Measurements from ENCODE around the gene EIF2S2.

EIF2S2 gene

DNA sequence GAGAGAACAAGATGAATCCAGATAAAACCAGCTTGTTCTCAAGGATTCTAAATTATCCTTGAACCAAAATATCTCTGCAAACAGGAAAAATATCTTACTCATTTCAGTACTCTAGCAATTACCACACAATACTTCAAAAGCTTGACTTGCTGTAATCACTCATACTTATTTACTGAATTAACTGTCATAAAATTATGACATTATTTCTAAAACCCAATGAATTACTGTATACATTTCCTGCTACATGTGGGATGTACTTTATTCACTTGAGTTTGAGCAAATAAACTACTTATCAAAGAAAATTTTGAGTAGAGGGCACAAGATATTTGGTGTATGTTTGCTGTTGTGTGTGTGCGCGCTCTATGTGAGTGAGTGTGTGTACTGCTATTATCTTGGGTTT is 9.7 kb downstream of the EIF2S2 start:
- Histone ChIP-seq H4K20me1 (ENCODE audit: low read depth, low read length) (peaks cover 42% of the 10 kb centered on the region), H3K9me2 (replicated peaks; ENCODE audit: insufficient read depth, low read length) (no peaks in the 10 kb centered on the region), H3K9ac (ENCODE audit: low read length) (no peak overlapping the region), H3K36me3 (ENCODE audit: low read length) (peaks cover 75% of the 10 kb centered on the region), H3K4me2 (ENCODE audit: low read depth, low read length, poor library complexity, severe bottlenecking) (no peak overlapping the region), H3K27me3 (ENCODE audit: low read length) (no peaks in the 10 kb centered on the region), H3K4me3 (ENCODE audit: insufficient read depth, low read length, poor library complexity, severe bottlenecking) (no peak overlapping the region), H3F3A (ENCODE audit: insufficient read depth) (peaks cover 10% of the 10 kb centered on the region), H3K27ac (ENCODE audit: low read depth, low read length) (no peak overlapping the region), H3K79me2 (ENCODE audit: insufficient read depth, low read length) (peaks cover 69% of the 10 kb centered on the region), H2AFZ (ENCODE audit: low read depth, low read length, severe bottlenecking) (no peak overlapping the region), H3K9me3 (ENCODE audit: insufficient read depth, low read length) (no peaks in the 10 kb centered on the region)
- TF ChIP-seq, protein P1, sequence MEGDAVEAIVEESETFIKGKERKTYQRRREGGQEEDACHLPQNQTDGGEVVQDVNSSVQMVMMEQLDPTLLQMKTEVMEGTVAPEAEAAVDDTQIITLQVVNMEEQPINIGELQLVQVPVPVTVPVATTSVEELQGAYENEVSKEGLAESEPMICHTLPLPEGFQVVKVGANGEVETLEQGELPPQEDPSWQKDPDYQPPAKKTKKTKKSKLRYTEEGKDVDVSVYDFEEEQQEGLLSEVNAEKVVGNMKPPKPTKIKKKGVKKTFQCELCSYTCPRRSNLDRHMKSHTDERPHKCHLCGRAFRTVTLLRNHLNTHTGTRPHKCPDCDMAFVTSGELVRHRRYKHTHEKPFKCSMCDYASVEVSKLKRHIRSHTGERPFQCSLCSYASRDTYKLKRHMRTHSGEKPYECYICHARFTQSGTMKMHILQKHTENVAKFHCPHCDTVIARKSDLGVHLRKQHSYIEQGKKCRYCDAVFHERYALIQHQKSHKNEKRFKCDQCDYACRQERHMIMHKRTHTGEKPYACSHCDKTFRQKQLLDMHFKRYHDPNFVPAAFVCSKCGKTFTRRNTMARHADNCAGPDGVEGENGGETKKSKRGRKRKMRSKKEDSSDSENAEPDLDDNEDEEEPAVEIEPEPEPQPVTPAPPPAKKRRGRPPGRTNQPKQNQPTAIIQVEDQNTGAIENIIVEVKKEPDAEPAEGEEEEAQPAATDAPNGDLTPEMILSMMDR (IDR thresholded peaks at IDR 0.05; ENCODE audit: insufficient read depth, low read length, poor library complexity, severe bottlenecking): no peak
- no peak for TF ChIP-seq EZH2phosphoT487 (conservative IDR thresholded peaks at IDR 0.05; ENCODE audit: low read length)

DNA sequence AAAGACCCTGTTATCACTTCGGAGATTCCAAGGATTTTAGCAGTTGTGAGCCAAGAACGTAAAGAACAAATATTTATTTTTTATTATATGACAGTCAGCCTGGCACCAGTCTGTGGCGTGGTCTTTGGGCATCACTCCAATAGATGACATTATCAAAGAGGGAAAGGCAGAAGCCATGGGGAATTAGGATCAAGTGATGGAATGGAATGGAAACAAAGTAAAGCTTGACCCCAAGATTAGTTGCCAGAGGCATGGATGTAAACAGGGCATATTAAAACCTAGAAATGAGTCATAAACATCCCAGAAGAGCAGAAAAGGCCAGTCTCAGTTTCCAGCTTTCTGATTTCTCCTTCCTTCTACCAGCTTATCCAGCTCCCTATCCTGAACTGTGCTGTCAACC is 11.5 kb downstream of the EIF2S2 start:
- Histone ChIP-seq H3K27me3 (ENCODE audit: low read length) (no peaks in the 10 kb centered on the region), H3K36me3 (ENCODE audit: low read length) (peaks cover 81% of the 10 kb centered on the region), H3K9ac (ENCODE audit: low read length) (no peak overlapping the region), H3K27ac (ENCODE audit: low read depth, low read length) (no peak overlapping the region), H3F3A (ENCODE audit: insufficient read depth) (peaks cover 13% of the 10 kb centered on the region), H3K9me2 (replicated peaks; ENCODE audit: insufficient read depth, low read length) (no peaks in the 10 kb centered on the region), H2AFZ (ENCODE audit: low read depth, low read length, severe bottlenecking) (no peak overlapping the region), H4K20me1 (ENCODE audit: low read depth, low read length) (peaks cover 28% of the 10 kb centered on the region), H3K79me2 (ENCODE audit: insufficient read depth, low read length) (peaks cover 51% of the 10 kb centered on the region), H3K9me3 (ENCODE audit: insufficient read depth, low read length) (no peaks in the 10 kb centered on the region), H3K4me3 (ENCODE audit: insufficient read depth, low read length, poor library complexity, severe bottlenecking) (no peak overlapping the region), H3K4me2 (ENCODE audit: low read depth, low read length, poor library complexity, severe bottlenecking) (no peak overlapping the region)
- TF ChIP-seq EZH2phosphoT487 (conservative IDR thresholded peaks at IDR 0.05; ENCODE audit: low read length): no peak
- TF ChIP-seq, protein P1 (IDR thresholded peaks at IDR 0.05; ENCODE audit: insufficient read depth, low read length, poor library complexity, severe bottlenecking): no peak

DNA sequence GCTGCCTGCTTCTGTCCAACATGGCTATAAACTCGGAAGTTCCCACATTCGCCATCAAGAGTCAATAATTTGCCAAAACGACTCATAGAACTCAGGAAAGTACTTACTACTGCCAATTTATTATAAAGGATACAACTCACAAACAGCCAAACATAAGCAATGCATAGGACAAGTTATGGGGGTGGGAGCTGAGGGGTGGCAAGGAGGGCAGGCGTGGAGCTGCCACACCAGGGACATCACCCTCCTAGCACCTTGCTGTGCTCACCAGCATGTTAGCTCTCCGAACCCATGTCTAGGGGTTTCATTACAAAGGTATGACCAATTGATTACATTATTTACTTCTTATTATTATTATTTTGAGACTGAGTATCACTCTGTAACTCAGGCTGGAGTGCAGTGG is 12.4 kb downstream of the EIF2S2 start:
- TF ChIP-seq, protein P1 (IDR thresholded peaks at IDR 0.05; ENCODE audit: insufficient read depth, low read length, poor library complexity, severe bottlenecking): no peak
- TF ChIP-seq EZH2phosphoT487 (conservative IDR thresholded peaks at IDR 0.05; ENCODE audit: low read length): no peak
- Histone ChIP-seq H3K27me3 (ENCODE audit: low read length) (no peaks in the 10 kb centered on the region), H3K9me2 (replicated peaks; ENCODE audit: insufficient read depth, low read length) (no peaks in the 10 kb centered on the region)

More for the DNA sequence above, 12.4 kb downstream of the EIF2S2 start:
- peaks cover 21% of the 10 kb centered on the region for H3F3A ChIP-seq (ENCODE audit: insufficient read depth)
- H3K4me2 ChIP-seq (ENCODE audit: low read depth, low read length, poor library complexity, severe bottlenecking): no peak overlapping the region
- peaks cover 79% of the 10 kb centered on the region for H3K36me3 ChIP-seq (ENCODE audit: low read length)
- no peak overlapping the region for H3K9ac ChIP-seq (ENCODE audit: low read length)
- H3K9me3 ChIP-seq (ENCODE audit: insufficient read depth, low read length): no peaks in the 10 kb centered on the region
- H3K4me3 ChIP-seq (ENCODE audit: insufficient read depth, low read length, poor library complexity, severe bottlenecking): no peak overlapping the region
- H2AFZ ChIP-seq (ENCODE audit: low read depth, low read length, severe bottlenecking): no peak overlapping the region
- peaks cover 42% of the 10 kb centered on the region for H3K79me2 ChIP-seq (ENCODE audit: insufficient read depth, low read length)
- H3K27ac ChIP-seq (ENCODE audit: low read depth, low read length): no peak overlapping the region
- H4K20me1 ChIP-seq (ENCODE audit: low read depth, low read length): peaks cover 26% of the 10 kb centered on the region

Measured in SU-DHL-6 (cell line).